EH (cell line): ENCODE measurements around the gene DHX40.
A peak's percentile ranks its signal among the peaks of the same experiment; 100 is the strongest.

Experiments used
- DNase-seq: peaks from one replicate; pipeline ENCODE4 v3.0.0-alpha.2; 2015; ENCODE audit warnings: low read depth

DHX40 gene

DNA sequence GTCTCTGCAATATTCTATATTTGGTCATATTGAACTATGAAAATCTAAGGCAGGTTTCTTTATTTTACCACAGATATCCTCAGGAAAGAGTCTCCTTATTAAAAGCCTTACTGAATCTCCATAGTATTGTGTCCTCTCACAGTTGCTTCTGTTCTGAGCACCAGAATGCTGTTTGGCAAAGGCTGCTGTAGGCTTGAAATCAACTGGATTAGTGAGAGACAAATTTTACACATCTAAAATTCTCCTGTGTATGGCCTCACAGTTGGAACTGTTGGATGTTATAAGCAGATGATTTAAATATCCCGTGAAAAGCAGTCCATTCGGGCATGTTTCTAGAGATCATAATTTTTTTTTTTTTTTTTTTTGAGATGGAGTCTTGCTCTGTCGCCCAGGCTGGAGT, 63.8 kb downstream of the DHX40 start:
- DNase-seq: no peak

DNA sequence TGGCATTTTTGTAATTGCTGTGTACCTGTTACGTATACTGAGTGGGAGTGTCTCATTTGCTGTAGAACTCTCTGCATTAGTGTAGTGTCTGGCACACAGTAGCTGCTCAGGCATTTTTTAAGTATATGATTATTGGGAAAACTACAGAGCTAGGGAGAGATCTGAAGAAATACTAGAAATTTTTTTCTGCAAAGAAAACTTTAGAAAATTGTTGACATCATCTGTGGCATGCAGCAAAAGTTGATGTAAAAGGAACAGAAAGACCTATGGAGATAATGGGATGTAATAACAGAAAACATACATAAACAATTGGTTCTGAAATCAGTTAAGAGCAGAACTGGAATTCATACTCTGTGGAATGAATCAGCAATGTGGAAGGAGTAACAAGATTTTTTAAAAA, 65.9 kb downstream of the DHX40 start:
- DNase-seq: no peak

DNA sequence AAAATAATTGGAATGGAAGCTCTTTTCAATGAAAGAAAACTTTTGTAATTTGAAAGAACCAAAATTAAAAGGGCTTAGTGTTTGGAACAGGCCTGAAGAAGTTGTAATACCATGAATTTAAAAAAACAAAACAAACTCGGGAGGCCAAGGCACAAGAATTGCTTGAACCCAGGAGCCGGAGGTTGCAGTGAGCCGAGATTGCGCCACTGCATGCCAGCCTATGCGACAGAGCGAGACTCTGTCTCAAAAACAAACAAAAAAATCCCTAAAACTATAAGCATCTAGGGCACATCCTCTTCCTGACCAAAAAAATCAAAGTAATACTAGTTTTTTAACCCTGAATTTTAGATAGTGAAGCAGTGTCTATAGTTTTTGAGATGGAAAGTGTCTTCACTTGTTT, 67.0 kb downstream of the DHX40 start:
- DNase-seq: no peak

DNA sequence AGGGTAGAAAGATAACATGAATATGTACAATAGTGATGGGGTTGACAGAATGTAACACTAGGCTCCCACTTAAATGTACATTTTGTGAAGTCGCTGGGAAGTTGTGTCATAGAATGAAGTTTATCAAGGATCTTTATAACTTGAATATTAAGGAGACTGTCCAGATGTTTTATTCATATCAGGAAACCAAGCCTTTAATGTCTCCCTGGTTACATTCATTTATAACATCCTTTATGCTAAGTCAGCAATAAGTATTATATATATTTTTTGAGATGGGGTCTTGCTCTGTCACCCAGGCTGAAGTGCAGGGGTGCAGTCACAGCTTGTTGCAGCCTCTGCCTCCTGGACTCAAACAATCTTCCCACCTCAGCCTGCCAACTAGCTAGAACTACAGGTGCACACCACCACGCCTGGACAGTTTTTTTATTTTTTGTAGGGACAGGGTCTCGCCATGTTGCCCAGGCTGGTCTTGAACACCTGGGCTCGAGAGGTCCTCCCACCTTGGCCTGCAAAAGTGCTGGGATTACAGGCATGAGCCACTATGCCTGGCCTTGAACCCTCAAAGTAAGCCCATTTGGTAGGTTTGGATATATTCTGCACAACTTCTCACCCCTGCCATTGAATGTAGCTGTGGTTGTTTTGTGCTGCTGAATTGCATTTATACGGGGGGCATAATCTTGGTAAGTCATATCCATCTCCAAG, 68.4 kb downstream of the DHX40 start:
- no peak for DNase-seq

DNA sequence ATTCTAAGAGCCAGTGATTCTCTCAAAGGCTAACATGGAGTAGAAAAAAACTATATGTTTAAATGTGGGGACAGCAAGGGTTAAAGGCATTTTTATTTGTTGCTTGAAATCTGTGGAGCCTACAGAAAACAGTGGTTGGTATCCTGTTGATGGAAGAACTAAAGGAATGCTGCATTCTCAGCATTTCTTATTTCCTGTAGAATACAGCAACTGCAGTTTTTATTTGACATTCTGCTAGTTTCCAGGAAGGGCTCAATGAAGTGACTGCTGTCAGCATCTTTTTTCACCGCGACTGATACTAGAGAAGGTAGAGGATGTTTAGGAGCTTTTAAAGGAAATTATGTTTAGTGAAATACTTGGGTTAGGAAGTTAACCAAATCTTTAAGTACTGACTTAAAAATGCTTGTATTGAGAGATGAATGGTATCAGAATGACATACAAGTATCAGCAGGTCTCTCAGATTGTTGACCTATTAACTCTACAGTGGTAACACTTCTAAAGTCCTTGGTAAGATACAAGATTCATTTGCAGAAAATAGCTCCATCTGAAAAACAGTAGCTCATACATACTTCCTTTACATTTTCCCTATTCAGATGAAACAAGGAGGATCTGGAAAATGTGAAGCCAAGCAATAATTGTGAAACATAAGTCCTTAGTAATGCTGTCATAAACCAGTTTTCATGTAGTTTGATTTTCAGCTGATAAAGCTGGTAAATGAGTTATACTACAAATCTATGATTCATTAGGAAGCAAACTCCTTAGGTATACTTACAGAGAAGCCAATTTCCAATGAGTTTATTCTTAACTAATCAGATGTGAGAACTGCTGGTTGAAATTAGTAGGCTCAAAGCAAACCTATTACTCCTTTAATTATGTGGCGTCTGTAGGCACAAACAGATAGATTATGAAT, 69.5 kb downstream of the DHX40 start:
- DNase-seq: peak; percentile 53

DNA sequence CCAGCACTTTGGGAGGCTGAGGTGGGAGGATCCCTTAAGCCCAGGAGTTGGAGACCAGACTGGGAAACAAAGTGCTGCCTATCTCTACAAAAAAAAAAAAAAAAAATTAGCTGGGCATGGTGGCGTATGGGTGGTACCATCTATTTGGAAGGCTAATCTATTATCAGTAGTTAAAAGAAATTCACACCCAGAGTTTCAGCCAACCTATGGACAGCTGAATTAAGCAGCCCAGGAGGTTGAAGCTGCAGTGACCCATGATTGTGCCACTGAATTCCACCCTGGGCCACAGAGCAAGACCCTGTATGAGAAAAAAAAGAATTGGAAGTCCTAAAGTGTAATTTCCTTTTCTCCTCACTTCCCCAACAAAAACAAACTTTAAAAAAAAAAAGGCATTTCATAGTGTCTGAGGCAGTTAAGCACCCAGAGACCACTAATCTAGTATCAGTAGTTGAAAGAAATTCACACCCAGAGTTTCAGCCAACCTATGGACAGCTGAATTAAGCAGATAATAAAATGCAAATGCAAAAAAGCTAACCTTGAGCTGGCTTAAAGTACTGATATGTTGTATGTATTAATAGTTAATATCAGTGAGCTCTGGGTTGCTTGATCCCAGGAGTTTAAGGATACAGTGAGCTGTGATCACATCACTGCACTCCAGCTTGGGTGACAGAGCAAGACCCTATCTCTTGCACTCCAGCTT, 72.4 kb downstream of the DHX40 start:
- DNase-seq: no peak

DNA sequence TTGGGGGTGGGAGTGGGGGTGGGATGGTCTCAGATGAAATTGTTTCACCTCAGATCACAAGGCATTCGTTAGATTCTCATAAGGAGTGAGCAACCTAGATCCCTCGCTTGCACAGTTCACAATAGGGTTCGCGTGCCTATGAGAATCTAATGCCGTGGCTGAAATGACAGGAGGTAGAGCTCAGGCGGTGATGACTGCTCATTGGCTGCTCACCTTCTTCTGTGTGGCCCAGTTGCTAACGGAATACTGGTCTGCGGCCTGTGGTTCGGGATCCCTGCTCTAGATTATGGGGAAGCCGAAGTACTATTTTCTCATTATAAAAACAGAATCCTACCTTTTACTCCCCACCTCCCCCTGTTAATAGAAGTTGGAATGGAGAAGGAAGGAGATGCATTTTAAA, 73.1 kb downstream of the DHX40 start:
- no peak for DNase-seq

DNA sequence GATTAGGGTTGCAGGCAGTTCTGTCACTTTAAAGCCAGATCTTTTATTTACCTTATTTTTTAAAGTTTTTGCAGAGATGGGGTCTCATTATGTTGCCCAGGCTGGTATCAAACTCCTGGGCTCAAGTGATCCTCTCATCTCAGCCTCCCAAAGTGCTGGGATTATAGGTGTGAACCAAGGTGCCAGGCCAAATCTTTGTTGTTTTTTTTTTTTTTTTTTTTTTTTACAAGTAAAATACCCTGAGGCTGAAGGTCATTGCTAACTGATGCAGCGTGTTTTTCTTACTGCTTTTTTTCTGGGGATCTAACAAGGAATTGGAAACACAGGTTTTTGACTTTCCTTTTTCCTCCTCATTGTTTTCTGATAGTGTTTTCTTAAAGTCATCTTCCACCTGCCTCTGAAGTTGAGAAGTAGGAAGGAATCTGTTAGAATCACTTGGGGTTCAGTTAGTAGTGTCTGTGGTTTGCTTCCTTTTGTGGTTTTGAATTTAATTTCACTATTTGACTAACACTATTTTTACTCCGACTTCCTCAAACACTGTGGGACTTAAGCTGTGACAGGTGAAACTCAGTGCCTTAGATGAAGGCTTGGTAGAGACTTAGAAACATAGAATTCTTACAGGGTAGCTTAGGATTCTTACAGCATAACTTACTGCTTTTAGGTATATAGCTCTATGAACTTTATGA, 76.5 kb downstream of the DHX40 start:
- DNase-seq: peak; percentile 12

DNA sequence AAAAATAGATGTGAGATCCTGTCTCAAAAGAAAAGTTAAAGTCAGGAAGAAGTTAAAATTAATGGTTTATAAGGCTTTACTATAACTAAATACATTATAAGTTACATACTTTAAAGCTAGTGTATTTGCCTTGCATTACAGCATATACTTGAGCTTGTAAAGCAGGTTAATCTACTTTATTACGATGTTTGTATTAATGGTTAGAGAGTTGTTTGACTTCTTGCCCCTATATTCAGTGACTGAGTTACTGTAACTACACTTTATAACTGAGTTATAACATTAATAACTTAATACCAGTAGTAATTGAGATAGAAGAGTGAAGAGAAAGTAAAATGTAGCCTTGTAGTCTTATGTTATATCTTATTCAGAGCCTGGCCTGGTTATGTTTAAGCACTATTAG, 77.2 kb downstream of the DHX40 start:
- no peak for DNase-seq

DNA sequence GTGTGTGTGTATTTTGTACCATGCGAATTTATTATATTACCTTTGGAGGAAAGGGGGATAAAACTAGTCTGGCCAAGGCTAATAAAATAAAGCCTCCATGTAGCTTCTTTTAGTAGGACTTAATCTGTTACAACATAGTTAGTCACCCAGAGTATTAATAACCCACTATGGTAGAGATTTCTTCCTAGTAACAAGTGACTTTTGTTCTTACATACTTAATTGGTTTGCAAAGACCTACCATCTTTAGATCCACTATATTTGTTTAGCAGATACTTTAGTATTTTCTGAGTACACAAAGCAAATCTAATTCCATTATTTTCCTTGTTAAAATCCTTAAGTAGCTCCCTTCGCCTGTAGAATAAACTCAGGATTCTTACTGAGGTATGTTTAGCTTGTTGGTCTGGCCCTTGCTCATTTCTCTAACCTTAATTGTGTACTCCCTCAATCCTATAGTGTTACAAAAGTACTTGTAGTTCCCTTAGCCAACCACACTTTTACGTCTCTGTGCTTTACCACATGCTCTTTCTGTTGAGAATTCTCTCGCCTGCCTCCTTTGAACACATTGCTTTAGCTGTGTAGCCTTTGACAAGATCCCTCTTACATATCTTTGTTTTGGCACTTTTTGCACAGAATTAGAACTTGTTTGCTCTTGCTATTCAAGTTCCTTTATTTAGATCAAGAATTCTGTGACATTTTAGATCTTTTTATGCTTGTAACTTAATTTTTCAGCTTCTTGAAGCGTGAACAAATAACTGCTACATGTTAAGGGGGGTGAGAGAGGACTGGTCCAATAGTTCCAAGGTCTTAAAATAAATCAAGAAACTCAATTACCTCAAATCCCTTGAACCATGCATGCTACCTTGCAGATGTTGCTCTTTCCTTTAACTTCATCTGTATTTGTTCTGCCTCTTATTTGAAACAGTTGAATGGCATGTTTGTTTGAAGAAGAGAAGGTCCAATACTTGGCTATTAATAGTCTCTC, 78.0 kb downstream of the DHX40 start:
- peak; percentile 51 for DNase-seq

DNA sequence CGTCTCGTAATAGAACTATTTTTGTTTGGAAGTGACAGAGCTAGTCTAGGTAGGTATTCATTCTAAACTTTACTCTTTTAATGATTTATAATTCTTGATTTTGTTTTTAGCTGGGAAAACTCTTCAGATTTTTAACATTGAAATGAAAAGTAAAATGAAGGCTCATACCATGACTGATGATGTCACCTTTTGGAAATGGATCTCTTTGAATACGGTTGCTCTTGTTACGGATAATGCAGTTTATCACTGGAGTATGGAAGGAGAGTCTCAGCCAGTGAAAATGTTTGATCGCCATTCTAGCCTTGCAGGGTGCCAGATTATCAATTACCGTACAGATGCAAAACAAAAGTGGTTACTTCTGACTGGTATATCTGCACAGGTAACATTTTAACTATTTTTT, 81.9 kb downstream of the DHX40 start:
- no peak for DNase-seq

DNA sequence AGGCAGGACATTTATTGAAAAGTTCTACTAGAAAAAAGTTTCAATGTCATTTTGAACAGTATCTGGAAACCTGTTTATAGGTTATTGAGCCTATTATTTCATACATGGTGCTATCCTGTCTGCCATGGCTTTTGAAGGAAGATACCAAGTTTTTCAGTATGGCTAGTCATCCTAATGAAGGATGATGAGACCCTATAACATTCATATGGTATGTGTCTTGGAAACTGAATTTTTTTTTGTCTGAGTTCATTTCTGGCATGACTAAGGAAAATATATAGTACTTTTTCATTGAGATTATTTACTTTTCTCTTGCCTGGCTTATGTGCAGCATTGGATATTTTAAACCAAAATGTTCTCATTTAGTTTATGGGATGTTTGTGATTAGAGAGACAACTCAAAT, 84.5 kb downstream of the DHX40 start:
- DNase-seq: no peak

DNA sequence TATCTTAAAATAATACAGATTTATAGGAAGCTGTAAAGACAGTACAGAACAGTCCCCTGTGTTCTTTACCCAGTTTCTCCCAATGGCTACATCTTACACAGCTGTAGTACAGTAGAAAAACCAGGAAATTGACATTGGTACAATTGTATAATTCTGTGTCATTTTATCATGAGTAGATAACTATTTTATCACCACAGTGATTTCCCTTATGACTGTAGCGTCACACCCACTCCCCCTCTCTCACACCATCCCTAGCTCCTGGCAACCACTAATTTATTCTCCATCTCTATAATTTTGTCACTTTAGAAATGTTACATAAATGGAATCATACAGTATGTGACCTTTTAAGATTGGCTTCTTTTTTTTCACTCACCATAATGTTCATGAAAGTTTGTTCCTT, 85.2 kb downstream of the DHX40 start:
- no peak for DNase-seq

DNA sequence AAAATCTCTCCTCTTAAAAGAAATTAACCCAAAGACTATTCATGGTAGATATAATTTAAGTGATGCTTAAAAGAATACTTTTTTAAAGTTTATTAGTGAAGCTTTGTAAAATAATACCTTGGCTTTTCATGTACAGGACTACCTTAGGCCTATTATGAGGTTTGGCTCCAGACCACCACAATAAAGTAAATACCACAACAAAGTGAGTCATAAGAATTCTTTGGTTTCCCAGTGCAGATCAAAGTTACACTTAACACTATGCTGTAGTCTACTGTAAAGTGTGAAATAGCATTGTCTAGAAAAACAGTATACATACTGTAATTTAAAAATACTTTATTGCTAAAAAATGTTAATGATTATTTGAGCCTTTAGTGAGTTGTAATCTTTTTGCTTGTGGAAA, 85.9 kb downstream of the DHX40 start:
- peak; percentile 25 for DNase-seq

DNA sequence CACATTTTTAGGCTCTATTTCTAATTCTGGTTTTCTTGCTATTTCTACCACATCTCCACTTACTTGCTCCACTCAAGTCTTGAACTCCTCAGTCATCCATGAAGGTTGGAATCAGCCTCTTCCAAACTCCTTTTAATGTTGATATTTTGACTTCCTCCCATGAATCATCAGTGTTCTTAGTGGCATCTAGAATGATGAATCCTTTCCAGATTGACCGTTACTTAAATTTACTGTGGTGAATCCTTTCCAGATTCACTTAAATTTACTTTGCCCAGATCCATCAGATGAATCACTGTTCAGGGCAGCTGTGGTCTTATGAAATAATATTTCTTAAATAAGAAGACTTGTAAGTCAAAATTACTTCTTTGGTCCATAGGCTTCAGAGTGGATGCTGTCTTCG, 86.7 kb downstream of the DHX40 start:
- DNase-seq: peak; percentile 74

DNA sequence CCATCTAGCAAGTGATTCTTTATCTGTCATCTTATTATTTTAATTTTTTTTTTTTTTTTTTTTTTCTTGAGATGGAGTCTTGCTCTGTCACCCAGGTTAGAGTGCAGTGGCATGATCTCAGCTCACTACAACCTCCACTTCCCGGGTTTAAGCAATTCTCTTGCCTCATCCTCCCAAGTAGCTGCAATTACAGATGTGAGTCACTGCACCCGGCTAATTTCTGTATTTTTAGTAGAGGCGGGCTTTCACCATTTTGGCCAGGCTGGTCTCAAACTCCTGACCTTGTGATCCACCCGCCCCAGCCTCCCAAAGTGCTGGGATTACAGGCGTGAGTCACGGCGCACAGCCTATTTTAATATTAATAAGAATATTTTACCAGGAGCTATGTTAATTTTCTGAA, 91.2 kb downstream of the DHX40 start:
- DNase-seq: peak; percentile 78
